NT2/D1 (cell line): ENCODE measurements around the gene CHFR.

ENCODE experiments used
- SUZ12 ChIP-seq: IDR thresholded peaks from 2 replicates; pipeline ENCODE4 v1.6.1; 2011; ENCODE audit not compliant: insufficient read length, insufficient read depth; ENCODE audit errors: extremely low read depth
- YY1 ChIP-seq: IDR thresholded peaks from 2 replicates; pipeline ENCODE4 v1.6.1; 2011; ENCODE audit not compliant: insufficient read length, insufficient read depth
- ZNF274 ChIP-seq: IDR thresholded peaks from 2 replicates; pipeline ENCODE4 v1.6.1; 2011; ENCODE audit warnings: mild to moderate bottlenecking, low read depth, low read length

DNA sequence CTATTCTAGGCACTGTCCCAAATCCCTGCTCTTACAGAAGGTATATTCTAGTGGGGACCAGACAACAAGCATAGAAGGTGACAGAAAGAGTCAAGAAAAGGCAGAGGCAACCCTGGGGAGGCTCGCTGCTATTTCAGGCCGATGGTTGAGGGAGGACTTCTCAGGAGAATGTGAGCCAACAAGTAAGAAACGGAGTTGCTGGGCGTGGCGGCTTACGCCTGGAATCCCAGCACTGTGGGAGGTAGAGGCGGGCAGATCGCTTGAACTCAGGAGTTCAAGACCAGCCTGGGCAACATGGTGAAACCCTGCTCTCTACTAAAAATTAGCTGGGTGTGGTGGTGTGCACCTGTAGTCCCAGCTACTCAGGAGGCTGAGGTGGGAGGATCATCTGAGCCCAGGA, 54.1 kb downstream of the CHFR start:
- TF ChIP-seq SUZ12 (no peak), ZNF274 (no peak), YY1 (no peak)
